WTC11 (cell line): ENCODE results near the gene MR1. TPM values are rescaled to one million over a fixed set of nuclear protein-coding genes. Genes with fewer than 3 reads are reported as not detected.

Experiments used
- ATAC-seq: fragments of 200-7000 bp; cut with Tn5 transposase; 2 replicates; pipeline ENCODE4 v1.10.0; 2021; ENCODE audit warnings: mild to moderate bottlenecking, moderate library complexity
- CTCF ChIA-PET: fragments of 300-600 bp; sonication (Branson Sonifier 250); formaldehyde crosslinking; loops from one replicate; lab custom pipeline; 2021; ENCODE audit warnings: antibody characterized with exemption; lab: Charles Lee
- POLR2A ChIA-PET: fragments of 350-600 bp; sonication (Branson Sonifier 250); formaldehyde crosslinking; loops from one replicate; lab custom pipeline; 2021; ENCODE audit warnings: antibody characterized with exemption; lab: Charles Lee
- DNase-seq: peaks from one replicate; pipeline ENCODE4 v3.0.0; 2021; ENCODE audit warnings: low spot score
- H3K27ac Mint-ChIP-seq: 2 replicates; pipeline ENCODE4 v1.8.0; 2021; ENCODE audit warnings: mixed read lengths
- H3K27me3 Mint-ChIP-seq: 2 replicates; pipeline ENCODE4 v1.8.0; 2021; ENCODE audit warnings: low read depth, mild to moderate bottlenecking, moderate library complexity, mixed read lengths
- H3K36me3 Mint-ChIP-seq: 2 replicates; pipeline ENCODE4 v1.8.0; 2021; ENCODE audit warnings: mixed read lengths
- H3K4me1 Mint-ChIP-seq: 2 replicates; pipeline ENCODE4 v1.8.0; 2022; ENCODE audit warnings: mixed read lengths
- H3K4me3 Mint-ChIP-seq: 2 replicates; pipeline ENCODE4 v1.8.0; 2021; ENCODE audit warnings: mild to moderate bottlenecking, moderate library complexity, mixed read lengths
- H3K9me3 Mint-ChIP-seq: 2 replicates; pipeline ENCODE4 v1.8.0; 2021; ENCODE audit warnings: mixed read lengths
- ATF1 ChIP-seq: sonication (generic); formaldehyde crosslinking; IDR thresholded peaks from 2 replicates; pipeline ENCODE4 v1.8.1; 2023; ENCODE audit warnings: mild to moderate bottlenecking, moderate library complexity, missing genetic modification reagents
- CBFB ChIP-seq: sonication (generic); formaldehyde crosslinking; IDR thresholded peaks from 2 replicates; pipeline ENCODE4 v1.8.1; 2022; ENCODE audit warnings: mild to moderate bottlenecking, low read depth, missing genetic modification reagents
- CREB1 ChIP-seq: sonication (generic); formaldehyde crosslinking; IDR thresholded peaks from 2 replicates; pipeline ENCODE4 v1.8.0; 2023; ENCODE audit warnings: mild to moderate bottlenecking, missing genetic modification reagents
- ELF4 ChIP-seq: sonication (generic); formaldehyde crosslinking; IDR thresholded peaks from 2 replicates; pipeline ENCODE4 v1.8.1; 2022; ENCODE audit warnings: low read depth, mild to moderate bottlenecking, moderate library complexity, missing genetic modification reagents
- EMX1 ChIP-seq: fragments of 250-450 bp; sonication (Bioruptor Pico); IDR thresholded peaks from 2 replicates; pipeline ENCODE4 v1.8.0; 2021; ENCODE audit warnings: mild to moderate bottlenecking
- GRHL2 ChIP-seq: fragments of 250-450 bp; sonication (Bioruptor Pico); IDR thresholded peaks from 2 replicates; pipeline ENCODE4 v1.8.0; 2022; ENCODE audit warnings: mild to moderate bottlenecking, moderate library complexity; ENCODE audit not compliant: insufficient replicate concordance, severe bottlenecking
- HMGA2 ChIP-seq: fragments of 250-450 bp; sonication (Bioruptor Pico); IDR thresholded peaks from 2 replicates; pipeline ENCODE4 v1.4.0; 2021; ENCODE audit warnings: mild to moderate bottlenecking, moderate library complexity
- HMGXB4 ChIP-seq: sonication (generic); formaldehyde crosslinking; IDR thresholded peaks from 2 replicates; pipeline ENCODE4 v1.8.1; 2023; ENCODE audit warnings: mild to moderate bottlenecking, moderate library complexity, missing genetic modification reagents
- NFATC4 ChIP-seq: fragments of 250-450 bp; sonication (Bioruptor Pico); IDR thresholded peaks from 2 replicates; pipeline ENCODE4 v1.9.0; 2021; ENCODE audit warnings: mild to moderate bottlenecking
- NR2C2 ChIP-seq: sonication (generic); formaldehyde crosslinking; IDR thresholded peaks from 2 replicates; pipeline ENCODE4 v1.8.0; 2022; ENCODE audit warnings: mild to moderate bottlenecking, missing genetic modification reagents
- SMAD3 ChIP-seq: sonication (generic); formaldehyde crosslinking; IDR thresholded peaks from 2 replicates; pipeline ENCODE4 v1.8.0; 2022; ENCODE audit warnings: missing genetic modification reagents, mild to moderate bottlenecking, borderline replicate concordance
- SMAD4 ChIP-seq: sonication (generic); formaldehyde crosslinking; IDR thresholded peaks from 2 replicates; pipeline ENCODE4 v1.8.0; 2022; ENCODE audit warnings: mild to moderate bottlenecking, missing genetic modification reagents
- SOX15 ChIP-seq: fragments of 250-450 bp; sonication (Bioruptor Pico); IDR thresholded peaks from 2 replicates; pipeline ENCODE4 v1.9.0; 2021; ENCODE audit warnings: mild to moderate bottlenecking
- ZBTB21 ChIP-seq: sonication (generic); formaldehyde crosslinking; IDR thresholded peaks from 2 replicates; pipeline ENCODE4 v1.8.1; 2023; ENCODE audit warnings: mild to moderate bottlenecking, missing genetic modification reagents, borderline replicate concordance
- ZBTB43 ChIP-seq: sonication (generic); formaldehyde crosslinking; IDR thresholded peaks from 2 replicates; pipeline ENCODE4 v1.8.1; 2023; ENCODE audit warnings: mild to moderate bottlenecking, missing genetic modification reagents
- ZNF138 ChIP-seq: sonication (generic); formaldehyde crosslinking; conservative IDR thresholded peaks from 2 replicates; pipeline ENCODE4 v1.8.1; 2022; ENCODE audit warnings: mild to moderate bottlenecking, moderate library complexity, missing genetic modification reagents
- ZNF219 ChIP-seq: sonication (generic); formaldehyde crosslinking; IDR thresholded peaks from 2 replicates; pipeline ENCODE4 v1.8.0; 2023; ENCODE audit warnings: missing genetic modification reagents, mild to moderate bottlenecking, borderline replicate concordance
- ZNF232 ChIP-seq: sonication (generic); formaldehyde crosslinking; IDR thresholded peaks from 2 replicates; pipeline ENCODE4 v1.8.0; 2022; ENCODE audit warnings: mild to moderate bottlenecking, missing genetic modification reagents
- ZNF263 ChIP-seq: sonication (generic); formaldehyde crosslinking; IDR thresholded peaks from 2 replicates; pipeline ENCODE4 v1.8.1; 2022; ENCODE audit warnings: low read depth, mild to moderate bottlenecking, moderate library complexity, missing genetic modification reagents
- ZNF671 ChIP-seq: fragments of 250-450 bp; sonication (Bioruptor Pico); IDR thresholded peaks from 2 replicates; pipeline ENCODE4 v1.8.0; 2021; ENCODE audit warnings: mild to moderate bottlenecking
- total RNA-seq: library from RNA; stranded (reverse); gene quantifications from 3 replicates; pipeline ENCODE4 v1.2.3, GENCODE V29; 2021
- TF ChIP-seq, protein P1 (sequence below): fragments of 200-600 bp; IDR thresholded peaks from 2 replicates; pipeline ENCODE4 v1.8.0; 2022; ENCODE audit warnings: antibody characterized with exemption
- TF ChIP-seq, protein P2 (sequence below): sonication (generic); formaldehyde crosslinking; IDR thresholded peaks from 2 replicates; pipeline ENCODE4 v1.8.0; 2023; ENCODE audit warnings: mild to moderate bottlenecking, missing genetic modification reagents

The MR1 gene
- total RNA-seq, 1 experiment from 2014 or later = 0.28 TPM

- no peaks in the 10 kb centered on the region; the same call in 1 of the 2 replicates for H3K27me3 Mint-ChIP-seq
- peaks cover 6% of the 10 kb centered on the region for H3K9me3 Mint-ChIP-seq
- no peak for ATAC-seq
- no peak overlapping the region for H3K27ac Mint-ChIP-seq
- H3K4me1 Mint-ChIP-seq = peaks cover 3% of the 10 kb centered on the region; the same call in 1 of the 2 replicates
- peaks cover 6% of the 10 kb centered on the region; the same call in 1 of the 2 replicates for H3K36me3 Mint-ChIP-seq
- ChIA-PET CTCF (no interaction called here), POLR2A (no interaction called here)
- H3K4me3 Mint-ChIP-seq = no peak overlapping the region
- DNase-seq = no peak
- TF ChIP-seq CBFB (CRISPR knock-in tag) (no peak), HMGXB4 (CRISPR knock-in tag) (no peak), ELF4 (CRISPR knock-in tag) (no peak), ZNF232 (CRISPR knock-in tag) (no peak), ZNF138 (CRISPR knock-in tag) (no peak), CREB1 (CRISPR knock-in tag) (no peak), NR2C2 (no peak), ZNF263 (CRISPR knock-in tag) (no peak)
- TF ChIP-seq, protein P1, sequence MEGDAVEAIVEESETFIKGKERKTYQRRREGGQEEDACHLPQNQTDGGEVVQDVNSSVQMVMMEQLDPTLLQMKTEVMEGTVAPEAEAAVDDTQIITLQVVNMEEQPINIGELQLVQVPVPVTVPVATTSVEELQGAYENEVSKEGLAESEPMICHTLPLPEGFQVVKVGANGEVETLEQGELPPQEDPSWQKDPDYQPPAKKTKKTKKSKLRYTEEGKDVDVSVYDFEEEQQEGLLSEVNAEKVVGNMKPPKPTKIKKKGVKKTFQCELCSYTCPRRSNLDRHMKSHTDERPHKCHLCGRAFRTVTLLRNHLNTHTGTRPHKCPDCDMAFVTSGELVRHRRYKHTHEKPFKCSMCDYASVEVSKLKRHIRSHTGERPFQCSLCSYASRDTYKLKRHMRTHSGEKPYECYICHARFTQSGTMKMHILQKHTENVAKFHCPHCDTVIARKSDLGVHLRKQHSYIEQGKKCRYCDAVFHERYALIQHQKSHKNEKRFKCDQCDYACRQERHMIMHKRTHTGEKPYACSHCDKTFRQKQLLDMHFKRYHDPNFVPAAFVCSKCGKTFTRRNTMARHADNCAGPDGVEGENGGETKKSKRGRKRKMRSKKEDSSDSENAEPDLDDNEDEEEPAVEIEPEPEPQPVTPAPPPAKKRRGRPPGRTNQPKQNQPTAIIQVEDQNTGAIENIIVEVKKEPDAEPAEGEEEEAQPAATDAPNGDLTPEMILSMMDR = no peak
- TF ChIP-seq, all 79 proteins: peak for 0
Measured at GRCh38 chr1:181050922-181051321, 17.1 kb downstream of the MR1 start.

DNA sequence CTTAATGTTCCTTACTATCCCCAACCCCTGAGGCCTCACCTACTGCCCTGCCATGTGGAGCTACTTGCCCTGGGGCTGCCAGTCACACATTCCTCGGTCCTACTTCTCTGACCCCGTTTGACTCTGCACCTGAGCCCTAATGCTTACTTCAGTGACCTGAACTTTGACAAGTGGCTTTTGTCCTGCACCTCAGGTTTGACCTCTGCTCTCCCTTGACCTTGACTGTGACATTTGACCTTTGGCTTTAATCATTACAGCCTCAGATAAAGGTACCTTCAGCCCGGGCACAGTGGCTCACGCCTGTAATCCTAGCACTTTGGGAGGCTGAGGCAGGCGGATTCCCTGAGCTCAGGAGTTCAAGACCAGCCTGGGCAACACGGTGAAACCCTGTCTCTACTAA lies 22.8 kb downstream of the MR1 start:
- no peak overlapping the region for H3K27ac Mint-ChIP-seq
- H3K4me3 Mint-ChIP-seq = no peak overlapping the region
- POLR2A ChIA-PET = no interaction called here
- ATAC-seq = no peak
- H3K27me3 Mint-ChIP-seq = no peaks in the 10 kb centered on the region
- peaks cover 12% of the 10 kb centered on the region for H3K9me3 Mint-ChIP-seq
- peaks cover 9% of the 10 kb centered on the region for H3K4me1 Mint-ChIP-seq
- TF ChIP-seq ZBTB43 (no peak), ZNF671 (CRISPR knock-in tag) (no peak), ZNF219 (CRISPR knock-in tag) (no peak)
- CTCF ChIA-PET = interaction anchor here (1.0 kb wide), 1 partner anchor 175 kb away, joined by 3 read pairs; no protein-coding TSS in a partner anchor
- DNase-seq = no peak
- 0 out of 2 replicates have a peak, but pooled peaks cover 4% of the 10 kb centered on the region for H3K36me3 Mint-ChIP-seq

DNA sequence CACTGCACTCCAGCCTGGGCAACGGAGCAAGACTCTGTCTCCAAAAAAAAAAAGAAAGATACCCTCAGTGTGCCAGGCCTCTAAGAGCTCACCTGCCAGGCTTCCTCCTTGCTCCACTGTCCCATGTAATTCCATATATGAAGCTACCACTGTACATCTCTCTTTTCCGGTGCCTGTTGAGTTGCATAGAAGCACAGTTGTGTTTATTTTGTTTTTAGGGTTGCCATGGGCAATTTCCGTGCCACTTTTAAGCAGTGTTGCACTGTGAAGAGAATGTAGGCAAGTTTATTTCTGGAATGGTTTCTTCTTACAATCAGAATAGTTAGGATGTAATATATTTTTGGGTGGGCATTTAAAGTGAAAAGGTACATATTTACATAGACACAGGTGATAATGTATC lies 23.3 kb downstream of the MR1 start:
- ATAC-seq (no peak), DNase-seq (no peak)
- Mint-ChIP-seq H3K9me3 (peaks cover 12% of the 10 kb centered on the region), H3K4me3 (no peak overlapping the region), H3K27me3 (no peaks in the 10 kb centered on the region), H3K27ac (no peak overlapping the region), H3K4me1 (peaks cover 10% of the 10 kb centered on the region), H3K36me3 (0 out of 2 replicates have a peak, but pooled peaks cover 4% of the 10 kb centered on the region)
- TF ChIP-seq, protein P2, sequence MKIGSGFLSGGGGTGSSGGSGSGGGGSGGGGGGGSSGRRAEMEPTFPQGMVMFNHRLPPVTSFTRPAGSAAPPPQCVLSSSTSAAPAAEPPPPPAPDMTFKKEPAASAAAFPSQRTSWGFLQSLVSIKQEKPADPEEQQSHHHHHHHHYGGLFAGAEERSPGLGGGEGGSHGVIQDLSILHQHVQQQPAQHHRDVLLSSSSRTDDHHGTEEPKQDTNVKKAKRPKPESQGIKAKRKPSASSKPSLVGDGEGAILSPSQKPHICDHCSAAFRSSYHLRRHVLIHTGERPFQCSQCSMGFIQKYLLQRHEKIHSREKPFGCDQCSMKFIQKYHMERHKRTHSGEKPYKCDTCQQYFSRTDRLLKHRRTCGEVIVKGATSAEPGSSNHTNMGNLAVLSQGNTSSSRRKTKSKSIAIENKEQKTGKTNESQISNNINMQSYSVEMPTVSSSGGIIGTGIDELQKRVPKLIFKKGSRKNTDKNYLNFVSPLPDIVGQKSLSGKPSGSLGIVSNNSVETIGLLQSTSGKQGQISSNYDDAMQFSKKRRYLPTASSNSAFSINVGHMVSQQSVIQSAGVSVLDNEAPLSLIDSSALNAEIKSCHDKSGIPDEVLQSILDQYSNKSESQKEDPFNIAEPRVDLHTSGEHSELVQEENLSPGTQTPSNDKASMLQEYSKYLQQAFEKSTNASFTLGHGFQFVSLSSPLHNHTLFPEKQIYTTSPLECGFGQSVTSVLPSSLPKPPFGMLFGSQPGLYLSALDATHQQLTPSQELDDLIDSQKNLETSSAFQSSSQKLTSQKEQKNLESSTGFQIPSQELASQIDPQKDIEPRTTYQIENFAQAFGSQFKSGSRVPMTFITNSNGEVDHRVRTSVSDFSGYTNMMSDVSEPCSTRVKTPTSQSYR (CRISPR knock-in tag) = no peak
- TF ChIP-seq GRHL2 (no peak), HMGXB4 (CRISPR knock-in tag) (no peak), ATF1 (CRISPR knock-in tag) (no peak), ZBTB21 (CRISPR knock-in tag) (no peak), SMAD4 (no peak), ZNF219 (CRISPR knock-in tag) (no peak), EMX1 (no peak), SOX15 (CRISPR knock-in tag) (no peak), SMAD3 (CRISPR knock-in tag) (no peak), NFATC4 (CRISPR knock-in tag) (no peak), HMGA2 (no peak)
- ChIA-PET CTCF (interaction anchor here (1.0 kb wide), 1 partner anchor 175 kb away, joined by 3 read pairs; no protein-coding TSS in a partner anchor), POLR2A (no interaction called here)
